GM19467 (cell line): ENCODE data around the gene HERPUD1.
A peak's percentile ranks its signal among the peaks of the same experiment; 100 is the strongest.
"Not testable (repeated sequence)": the region's sequence is repeated elsewhere in the genome, so short reads cannot be mapped to it uniquely, and the experiment has no call there.

ENCODE experiments used
- ATAC-seq: cut with Tn5 transposase; IDR thresholded peaks from one replicate; pipeline ENCODE4 v1.9.1; 2021; ENCODE audit warnings: mild to moderate bottlenecking, moderate library complexity; ENCODE audit not compliant: unreplicated experiment

The HERPUD1 gene

DNA sequence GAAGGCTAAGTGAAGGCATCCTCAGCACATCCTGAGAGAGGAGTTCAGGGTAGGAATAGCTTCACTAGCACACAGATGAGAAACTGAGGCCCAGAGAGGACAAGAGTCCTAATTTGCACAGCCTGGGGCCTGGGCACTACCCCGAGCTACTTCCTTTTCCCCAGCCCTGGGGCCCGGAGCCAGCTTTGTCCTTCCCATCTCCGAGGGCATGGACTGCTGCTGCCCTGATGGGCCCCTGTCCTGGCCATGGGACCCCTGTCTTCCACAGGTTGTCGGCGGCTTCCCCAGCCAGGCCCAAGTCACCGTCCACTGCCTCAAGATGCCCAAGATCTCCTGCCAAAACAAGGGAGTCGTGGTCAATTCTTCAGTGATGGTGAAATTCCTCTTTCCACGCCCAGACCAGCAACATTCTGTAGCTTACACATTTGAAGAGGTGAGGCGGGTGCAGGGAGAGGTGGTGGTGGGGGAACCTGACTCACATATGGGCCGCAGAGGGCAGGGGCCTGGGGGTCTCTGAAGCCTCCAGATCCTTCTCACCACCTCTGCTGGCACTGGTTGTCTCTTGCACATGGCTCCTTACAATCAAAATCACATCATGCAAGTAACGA, 46.0 kb downstream of the HERPUD1 start:
- no peak for ATAC-seq

GRCh38 chr16:56980201-56980535, 48.2 kb downstream of the HERPUD1 start:
- ATAC-seq, result no peak

- peak; percentile 37 for ATAC-seq
Observed at GRCh38 chr16:56980792-56981724, 49.1 kb downstream of the HERPUD1 start.

- no peak for ATAC-seq
Observed at GRCh38 chr16:56981729-56982271, 49.9 kb downstream of the HERPUD1 start.

DNA sequence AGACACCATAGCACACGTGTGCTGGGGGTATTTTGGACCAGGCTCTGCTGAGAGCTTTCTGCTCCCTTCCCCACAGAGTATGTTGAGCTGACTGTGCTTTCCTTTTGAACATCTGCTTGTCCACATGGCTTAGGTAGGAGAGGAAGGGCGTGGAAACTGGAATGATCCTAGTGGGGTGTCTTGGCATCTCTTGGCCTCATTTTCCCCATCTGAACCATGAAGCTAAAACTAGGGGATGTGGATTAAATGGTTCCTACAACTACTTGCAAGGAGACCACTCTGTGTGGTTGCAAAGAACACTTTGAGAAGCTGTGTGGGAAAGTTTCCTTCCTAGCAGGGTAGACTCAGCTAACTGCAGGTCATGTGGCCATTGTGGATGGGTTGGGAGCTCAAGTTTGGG, 50.8 kb downstream of the HERPUD1 start:
- no peak for ATAC-seq

DNA sequence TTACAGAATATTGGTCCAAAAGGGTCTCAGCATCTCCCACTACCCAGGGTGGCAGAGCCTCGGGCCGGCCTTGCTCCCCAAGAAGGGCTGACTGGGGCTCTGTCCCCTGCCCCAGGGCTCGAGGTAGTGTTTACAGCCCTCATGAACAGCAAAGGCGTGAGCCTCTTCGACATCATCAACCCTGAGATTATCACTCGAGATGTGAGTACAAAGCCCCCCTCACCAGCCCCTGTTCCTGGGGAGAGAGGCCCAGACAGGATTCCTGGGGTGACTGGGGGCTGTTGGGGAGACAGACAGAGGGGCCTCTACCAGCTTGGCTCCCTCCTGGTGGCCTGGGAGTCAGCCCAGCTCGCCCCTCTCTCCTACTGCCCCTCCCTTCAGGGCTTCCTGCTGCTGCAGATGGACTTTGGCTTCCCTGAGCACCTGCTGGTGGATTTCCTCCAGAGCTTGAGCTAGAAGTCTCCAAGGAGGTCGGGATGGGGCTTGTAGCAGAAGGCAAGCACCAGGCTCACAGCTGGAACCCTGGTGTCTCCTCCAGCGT, 51.3 kb downstream of the HERPUD1 start:
- no peak for ATAC-seq

GRCh38 chr16:56984639-56985038, 52.7 kb downstream of the HERPUD1 start:
- no peak for ATAC-seq

GRCh38 chr16:56985288-56985961, 53.5 kb downstream of the HERPUD1 start:
- no peak for ATAC-seq

DNA sequence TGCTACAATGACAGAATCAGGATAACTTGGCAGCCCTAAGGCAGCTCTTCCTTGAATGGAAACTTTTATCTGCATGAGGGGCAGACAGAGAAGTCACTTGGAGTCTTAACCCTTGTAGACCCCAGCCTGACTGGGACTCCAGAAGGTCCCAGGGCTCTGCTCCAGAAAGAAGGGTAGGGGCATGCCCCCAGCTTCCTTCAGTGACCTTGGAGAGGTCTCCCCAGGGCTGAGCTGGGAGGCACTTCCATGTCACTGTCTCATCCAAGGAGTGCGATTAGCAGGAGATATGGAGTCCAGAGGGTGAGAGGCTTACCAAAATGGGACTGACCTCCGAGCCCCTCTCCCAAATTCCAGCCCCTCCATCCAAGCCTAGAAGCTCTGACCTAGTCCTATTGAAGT, 54.0 kb downstream of the HERPUD1 start:
- no peak for ATAC-seq

DNA sequence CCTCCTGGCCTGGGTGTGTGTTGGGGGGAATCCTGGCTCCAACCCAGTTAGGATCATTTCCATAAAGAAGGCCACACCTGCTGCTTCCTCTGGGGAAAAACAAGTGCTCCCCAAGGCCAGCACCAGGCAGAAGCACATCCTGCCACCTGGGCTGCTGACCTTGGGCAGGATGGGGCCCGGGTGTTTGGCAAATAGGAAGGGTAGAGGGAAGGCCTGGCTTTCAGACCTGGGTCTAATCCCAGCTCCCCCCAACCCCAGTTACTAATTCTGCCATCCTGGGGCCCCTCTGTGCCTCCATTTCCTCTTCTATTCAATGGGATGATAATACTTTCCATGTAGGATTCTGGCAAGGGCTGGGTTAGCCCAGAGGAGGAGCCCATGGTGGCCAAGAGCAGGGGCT, 54.4 kb downstream of the HERPUD1 start:
- no peak for ATAC-seq

DNA sequence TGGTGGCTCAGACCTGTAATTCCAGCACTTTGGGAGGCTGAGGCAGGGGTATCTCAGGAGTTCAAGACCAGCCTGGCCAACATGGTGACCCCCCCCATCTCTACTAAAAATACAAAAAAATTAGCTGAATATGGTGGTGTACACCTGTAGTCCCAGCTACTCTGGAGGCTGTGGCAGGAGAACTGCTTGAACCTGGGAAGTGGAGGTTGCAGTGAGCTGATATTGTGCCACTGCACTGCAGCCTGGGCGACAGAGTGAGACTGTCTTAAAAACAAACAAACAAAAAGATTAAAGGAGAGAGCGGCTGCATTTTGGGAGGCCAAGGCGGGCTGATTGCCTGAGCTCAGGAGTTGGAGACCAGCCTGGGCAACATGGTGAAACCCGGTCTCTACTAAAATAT, 55.0 kb downstream of the HERPUD1 start:
- ATAC-seq, result not testable (repeated sequence)

DNA sequence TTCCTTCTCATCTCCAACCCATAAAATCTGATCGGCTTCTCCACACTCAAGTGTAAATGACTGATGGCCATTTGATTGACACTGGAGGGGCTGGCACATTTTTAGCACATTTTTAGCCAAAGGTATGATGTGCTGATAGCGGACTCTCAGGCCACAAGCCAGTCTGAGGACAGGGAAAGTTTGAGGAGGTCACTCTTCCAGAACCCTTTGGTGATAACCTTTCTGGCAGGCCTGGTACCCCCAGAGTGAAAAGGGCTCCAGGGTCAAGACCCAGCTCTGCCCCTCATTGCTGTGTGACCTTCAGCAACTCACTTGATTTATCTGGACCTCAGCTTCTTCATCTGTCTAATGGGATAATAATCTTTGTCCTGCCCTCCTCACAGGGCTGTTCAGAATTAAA, 55.8 kb downstream of the HERPUD1 start:
- no peak for ATAC-seq

- ATAC-seq, result no peak
Observed at GRCh38 chr16:56988161-56988947, 56.4 kb downstream of the HERPUD1 start.

- ATAC-seq, result peak; percentile 73
Observed at GRCh38 chr16:56988948-56989945, 57.3 kb downstream of the HERPUD1 start, which contains the start of gene NLRC5. Gene NLRC5, plus strand, starts transcription at chr16:56989557. Its CDS starts 31,156 bp downstream, at chr16:57020713.

GRCh38 chr16:56989988-56990387, 58.0 kb downstream of the HERPUD1 start:
- no peak for ATAC-seq

- ATAC-seq, result no peak
Observed at GRCh38 chr16:56990407-56991286, 58.7 kb downstream of the HERPUD1 start.

GRCh38 chr16:56992431-56992830, 60.5 kb downstream of the HERPUD1 start:
- not testable (repeated sequence) for ATAC-seq

- no peak for ATAC-seq
Observed at GRCh38 chr16:56993204-56993603, 61.3 kb downstream of the HERPUD1 start.
